Measurements from ENCODE around the gene MEGF9.
"Not testable (repeated sequence)": the region's sequence is repeated elsewhere in the genome, so short reads cannot be mapped to it uniquely, and the experiment has no call there.

MEGF9 gene

GRCh38 chr9:120714088-120714845 is at the start of gene MEGF9:
TSS of gene MEGF9 (minus strand) at chr9:120714470. CDS start at chr9:120714358, 112 bp downstream.
- peak; percentile 97 for DNase-seq

GRCh38 chr9:120761006-120761405 is 46.7 kb upstream of the MEGF9 start:
- no peak for DNase-seq

GRCh38 chr9:120759755-120760400 is 45.6 kb upstream of the MEGF9 start:
- DNase-seq = no peak

- DNase-seq = no peak
These were observed 44.3 kb upstream of the MEGF9 start for GRCh38 chr9:120758544-120758943.

GRCh38 chr9:120757026-120757913 is 43.0 kb upstream of the MEGF9 start:
- DNase-seq = no peak

GRCh38 chr9:120756531-120756930 is 42.3 kb upstream of the MEGF9 start:
- DNase-seq = no peak

GRCh38 chr9:120755810-120756434 is 41.7 kb upstream of the MEGF9 start:
- DNase-seq = peak; percentile 37

- no peak for DNase-seq
These were observed 40.8 kb upstream of the MEGF9 start for GRCh38 chr9:120755044-120755443.

GRCh38 chr9:120750421-120750820 is 36.2 kb upstream of the MEGF9 start:
- no peak for DNase-seq

- not testable (repeated sequence) for DNase-seq
These were observed 32.1 kb upstream of the MEGF9 start for GRCh38 chr9:120746366-120746765.

GRCh38 chr9:120745278-120745677 is 31.0 kb upstream of the MEGF9 start:
- no peak for DNase-seq

- DNase-seq = peak; percentile 45
These were observed 28.7 kb upstream of the MEGF9 start for GRCh38 chr9:120742951-120743416.

GRCh38 chr9:120741701-120742100 is 27.4 kb upstream of the MEGF9 start:
- no peak for DNase-seq

- DNase-seq = no peak
These were observed 26.9 kb upstream of the MEGF9 start for GRCh38 chr9:120741191-120741590.

- DNase-seq = no peak
These were observed 25.9 kb upstream of the MEGF9 start for GRCh38 chr9:120740132-120740531.

GRCh38 chr9:120737416-120738165 is 23.3 kb upstream of the MEGF9 start:
- no peak for DNase-seq

- DNase-seq = no peak
These were observed 22.6 kb upstream of the MEGF9 start for GRCh38 chr9:120736881-120737280.

GRCh38 chr9:120735415-120736126 is 21.3 kb upstream of the MEGF9 start:
- DNase-seq = no peak

- DNase-seq = no peak
These were observed 20.5 kb upstream of the MEGF9 start for GRCh38 chr9:120734607-120735410.

GRCh38 chr9:120733190-120733589 is 18.9 kb upstream of the MEGF9 start:
- DNase-seq = no peak
